GM21619 (cell line): ENCODE measurements around the gene ERBB3.

Experiments used
- ATAC-seq: cut with Tn5 transposase; IDR thresholded peaks from one replicate; pipeline ENCODE4 v1.9.1; 2021; ENCODE audit not compliant: unreplicated experiment

ERBB3 gene

DNA sequence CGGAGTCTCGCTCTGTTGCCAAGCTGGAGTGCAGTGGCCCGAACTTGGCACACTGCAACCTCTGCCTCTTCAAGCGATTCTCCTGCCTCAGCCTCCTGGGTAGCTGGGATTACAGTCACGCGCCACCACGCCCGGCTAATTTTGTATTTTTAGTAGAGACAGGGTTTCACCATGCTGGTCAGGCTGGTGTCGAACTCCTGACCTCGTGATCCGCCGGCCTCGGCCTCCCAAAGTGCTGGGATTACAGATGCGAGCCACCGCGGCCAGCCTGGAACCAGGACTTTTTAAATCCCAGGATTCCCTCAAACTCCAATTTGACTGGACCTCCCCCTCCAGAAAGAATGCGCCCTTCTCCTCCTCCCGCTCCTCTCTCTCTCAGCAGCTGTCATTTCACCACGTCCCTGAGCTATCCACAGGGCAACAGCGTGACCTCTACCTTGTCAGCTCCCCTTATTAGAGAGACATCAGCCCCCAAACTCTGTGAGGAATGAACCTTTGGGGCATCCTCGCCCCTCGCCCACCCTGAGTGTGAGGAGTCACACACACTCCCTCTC lies 50.1 kb downstream of the ERBB3 start:
- ATAC-seq: no peak

DNA sequence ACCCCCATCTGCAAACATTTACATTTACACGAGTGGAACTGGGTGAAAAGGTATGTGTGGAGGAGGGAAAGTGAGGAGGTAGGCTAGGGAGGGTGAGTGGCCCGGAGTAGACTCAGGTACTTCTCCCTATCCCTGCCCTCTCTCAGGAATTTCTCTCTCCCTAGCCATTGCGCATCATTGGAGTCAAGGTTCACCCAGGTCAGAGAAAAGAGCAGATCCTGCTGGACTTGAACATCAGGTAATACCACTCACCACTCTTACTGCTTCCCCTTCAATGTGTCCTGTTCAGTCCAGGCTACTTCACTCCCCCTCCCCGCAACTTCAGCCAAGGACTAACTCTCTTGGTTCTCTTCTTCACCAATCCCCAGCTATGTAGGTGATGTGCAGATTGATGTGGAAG lies 50.9 kb downstream of the ERBB3 start:
- ATAC-seq: no peak

DNA sequence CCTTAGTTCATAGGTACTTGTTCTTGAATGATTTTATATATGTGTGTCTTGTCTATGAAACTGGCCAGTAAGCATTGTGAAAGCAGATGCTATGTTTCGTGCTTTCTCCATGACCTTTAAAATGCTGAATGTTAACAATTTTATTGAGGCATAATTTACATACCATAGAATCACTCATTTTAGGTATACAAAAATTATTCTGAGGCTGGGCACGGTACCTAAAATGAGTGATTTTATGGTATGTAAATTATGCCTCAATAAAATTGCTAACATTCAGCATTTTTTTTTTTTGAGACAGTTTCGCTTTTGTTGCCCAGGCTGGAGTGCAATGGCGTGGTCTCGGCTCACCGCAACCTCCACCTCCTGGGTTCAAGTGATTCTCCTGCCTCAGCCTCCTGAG lies 54.9 kb downstream of the ERBB3 start:
- ATAC-seq: no peak

DNA sequence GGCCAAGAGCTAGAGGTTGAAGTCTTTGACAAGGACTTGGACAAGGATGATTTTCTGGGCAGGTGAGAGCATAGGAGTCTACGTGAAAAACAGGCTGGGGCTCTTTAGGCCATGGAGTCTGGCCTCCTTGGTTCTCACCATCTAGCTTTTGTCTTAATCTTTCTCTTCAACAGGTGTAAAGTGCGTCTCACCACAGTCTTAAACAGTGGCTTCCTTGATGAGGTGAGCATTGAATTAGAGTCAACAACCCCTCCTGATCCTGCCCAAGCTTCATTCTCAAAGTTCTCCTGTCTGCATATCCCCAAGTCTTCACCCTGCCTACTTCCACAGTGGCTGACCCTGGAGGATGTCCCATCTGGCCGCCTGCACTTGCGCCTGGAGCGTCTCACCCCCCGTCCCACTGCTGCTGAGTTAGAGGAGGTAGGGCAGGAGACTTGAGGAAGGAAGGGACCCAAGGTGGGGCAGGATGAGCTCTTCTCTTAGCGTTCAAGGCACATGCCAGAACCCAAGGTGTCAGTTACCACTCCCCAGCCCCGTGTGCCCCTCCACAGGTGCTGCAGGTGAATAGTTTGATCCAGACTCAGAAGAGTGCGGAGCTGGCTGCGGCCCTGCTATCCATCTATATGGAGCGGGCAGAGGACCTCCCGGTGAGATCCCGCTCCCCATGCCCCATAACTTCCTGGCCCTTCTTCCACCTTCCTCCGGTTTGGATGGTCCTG lies 58.0 kb downstream of the ERBB3 start:
- no peak for ATAC-seq

DNA sequence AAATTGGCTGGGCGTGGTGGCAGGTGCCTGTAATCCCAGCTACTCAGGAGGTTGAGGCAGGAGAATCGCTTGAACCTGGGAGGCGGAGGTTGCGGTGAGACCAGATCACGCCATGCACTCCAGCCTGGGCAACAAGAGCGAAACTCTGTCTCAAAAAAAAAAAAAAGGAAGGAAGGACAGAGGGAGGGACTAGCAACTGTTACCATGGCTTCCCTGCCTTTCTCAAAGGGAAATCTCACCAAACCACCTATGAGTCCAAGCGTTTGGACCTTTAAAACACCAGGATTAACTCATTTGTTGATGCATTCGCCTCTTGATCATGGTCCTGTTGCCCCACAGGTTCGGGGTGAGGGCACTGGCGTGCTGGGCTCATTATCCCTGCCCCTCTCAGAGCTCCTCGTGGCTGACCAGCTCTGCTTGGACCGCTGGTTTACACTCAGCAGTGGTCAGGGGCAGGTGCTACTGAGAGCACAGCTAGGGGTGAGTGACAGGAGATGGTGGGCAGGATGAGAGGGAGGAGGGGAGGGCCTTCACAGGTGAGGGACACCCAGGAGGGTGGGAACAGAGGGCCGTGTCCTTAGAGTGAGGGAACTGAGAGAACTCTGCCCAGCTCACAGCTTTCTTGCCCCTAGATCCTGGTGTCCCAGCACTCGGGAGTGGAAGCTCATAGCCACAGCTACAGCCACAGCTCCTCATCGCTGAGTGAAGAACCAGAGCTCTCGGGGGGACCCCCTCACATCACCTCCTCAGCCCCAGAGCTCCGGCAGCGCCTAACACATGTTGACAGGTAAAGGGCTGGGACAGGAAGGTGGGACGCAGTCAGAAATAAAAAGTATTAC lies 62.2 kb downstream of the ERBB3 start:
- no peak for ATAC-seq

DNA sequence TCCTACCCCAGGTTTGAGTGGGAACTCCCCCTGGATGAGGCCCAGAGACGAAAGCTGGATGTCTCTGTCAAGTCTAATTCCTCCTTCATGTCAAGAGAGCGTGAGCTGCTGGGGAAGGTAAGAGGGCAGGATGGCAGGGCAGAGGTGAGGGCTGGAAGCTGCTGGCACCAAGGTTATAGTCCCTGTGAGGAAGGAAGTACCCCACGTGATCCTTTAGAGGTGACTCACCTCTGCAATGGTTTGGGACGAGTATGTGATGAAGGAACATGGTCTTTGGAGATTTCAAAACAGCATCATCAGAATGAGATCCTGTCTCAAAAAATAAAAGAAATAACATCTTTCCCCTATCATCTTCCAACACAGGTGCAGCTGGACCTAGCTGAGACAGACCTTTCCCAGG lies 63.3 kb downstream of the ERBB3 start:
- no peak for ATAC-seq

DNA sequence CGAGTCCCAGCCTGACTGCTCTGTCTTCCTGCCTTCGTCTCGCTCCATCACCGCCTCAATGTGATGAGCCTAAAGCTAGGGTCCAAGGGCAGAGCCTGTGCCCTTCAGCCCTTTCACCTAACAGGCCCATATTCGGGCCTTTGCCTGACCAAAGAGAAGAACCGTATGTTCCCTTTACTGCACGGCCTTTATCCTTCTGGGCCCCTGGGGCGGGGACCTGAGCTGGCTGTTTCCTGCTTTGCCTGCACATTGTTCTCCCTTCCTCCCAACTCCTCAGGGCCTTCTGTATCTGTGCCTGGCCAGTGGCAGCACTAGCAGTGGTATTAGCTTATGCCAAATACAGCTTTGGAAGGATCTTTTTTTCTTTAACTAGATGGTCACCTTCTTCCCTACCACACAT lies 63.9 kb downstream of the ERBB3 start:
- no peak for ATAC-seq

DNA sequence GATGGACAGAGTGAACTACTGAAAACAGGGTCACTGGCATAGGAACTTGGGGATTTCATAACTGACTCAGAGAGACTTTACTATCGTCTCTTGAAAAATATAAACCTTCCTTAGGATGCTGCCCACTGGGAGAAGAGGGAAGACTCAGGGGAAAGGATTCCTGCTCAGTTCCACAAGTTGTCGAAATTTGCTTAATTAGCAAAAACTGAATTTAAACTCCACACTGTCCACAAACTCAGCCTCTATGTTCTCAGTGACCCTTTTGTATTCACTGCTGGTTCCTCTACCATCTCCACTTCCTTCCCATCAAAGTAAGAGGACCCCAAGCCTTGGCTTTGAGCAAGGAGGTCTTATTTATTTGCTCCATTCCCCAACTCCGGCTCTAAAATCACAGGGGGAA lies 65.3 kb downstream of the ERBB3 start:
- no peak for ATAC-seq

DNA sequence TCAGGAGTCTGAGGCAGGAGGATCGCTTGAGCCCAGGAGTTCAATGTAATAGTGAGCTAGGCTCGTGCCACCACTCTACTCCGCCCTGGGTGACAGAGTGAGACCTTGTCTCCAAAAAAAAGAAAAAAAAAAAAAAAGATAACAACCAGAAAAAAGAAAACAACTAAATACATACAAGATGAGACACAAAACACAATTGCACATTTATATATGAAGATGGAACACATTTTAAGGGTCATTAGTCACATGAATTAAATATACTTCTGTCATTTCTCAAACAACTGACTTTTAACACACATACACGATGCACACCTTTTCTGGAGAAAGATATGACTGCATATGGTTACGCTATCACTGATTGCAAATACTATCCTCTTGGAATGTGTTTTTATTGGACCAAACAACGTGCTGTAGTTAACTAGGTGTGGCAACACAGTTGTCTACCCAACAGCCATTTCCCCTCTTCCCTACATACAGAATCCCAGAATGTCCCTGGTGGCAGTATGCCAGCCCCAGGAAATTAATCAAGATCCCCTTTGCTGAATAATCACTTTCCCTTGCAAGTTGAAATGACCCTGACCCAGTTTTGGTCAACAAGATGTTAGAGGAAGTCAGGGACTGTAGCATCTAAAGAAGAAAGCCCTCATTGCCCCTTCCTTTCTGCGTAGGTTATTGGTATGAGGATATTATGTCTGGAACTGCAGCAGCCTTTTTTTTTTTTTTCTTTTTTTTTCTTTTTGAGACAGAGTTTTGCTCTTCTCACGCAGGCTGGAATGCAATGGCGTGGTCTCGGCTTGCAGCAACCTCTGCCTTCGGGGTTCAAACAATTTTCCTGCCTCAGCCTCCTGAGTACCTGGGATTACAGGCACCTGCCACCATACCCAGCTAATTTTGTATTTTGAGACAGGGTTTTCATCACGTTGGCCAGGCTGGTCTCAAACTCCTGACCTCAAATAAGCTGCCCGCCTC lies 66.8 kb downstream of the ERBB3 start:
- ATAC-seq: no peak

DNA sequence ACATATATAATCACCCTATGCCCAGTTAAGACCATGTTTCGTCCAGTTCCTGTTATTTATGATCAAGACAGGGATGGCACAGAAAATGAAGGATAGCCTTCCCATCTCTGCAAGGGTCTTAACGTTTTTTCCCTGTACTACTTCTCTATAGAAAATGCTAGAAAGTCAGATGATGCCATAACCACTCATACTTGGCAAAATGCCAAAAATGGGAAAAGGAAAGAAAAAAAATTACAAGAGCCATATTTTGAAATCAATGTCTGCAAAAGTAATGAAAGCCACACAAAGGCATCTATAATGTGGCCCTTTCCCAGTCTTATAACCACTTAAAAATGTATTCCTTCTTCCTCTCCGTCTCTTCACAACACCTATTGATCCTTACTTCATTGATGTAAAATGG lies 70.6 kb downstream of the ERBB3 start:
- ATAC-seq: no peak

DNA sequence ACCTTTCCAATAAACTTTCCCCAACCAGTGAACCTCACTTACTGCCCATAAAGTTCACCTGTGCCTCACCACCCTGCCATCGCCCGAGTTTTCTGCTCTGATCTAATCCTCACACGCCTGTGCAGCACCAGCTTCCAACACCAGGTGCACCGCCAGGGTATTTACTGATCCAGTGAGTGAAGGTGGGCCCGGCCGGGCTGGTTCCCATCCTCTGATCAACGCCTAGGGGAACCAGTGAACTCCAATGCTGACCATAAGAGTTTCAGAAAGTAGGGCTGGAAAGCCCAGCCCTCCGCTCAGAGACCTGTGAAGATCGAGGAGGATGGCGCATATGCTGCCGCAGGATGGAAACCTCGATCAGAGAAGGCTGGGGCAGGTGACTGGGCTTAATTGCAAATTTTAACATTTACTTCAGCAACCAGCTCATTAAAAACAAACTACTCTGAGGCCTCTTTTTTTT lies 71.7 kb downstream of the ERBB3 start:
- ATAC-seq: peak; percentile 49

DNA sequence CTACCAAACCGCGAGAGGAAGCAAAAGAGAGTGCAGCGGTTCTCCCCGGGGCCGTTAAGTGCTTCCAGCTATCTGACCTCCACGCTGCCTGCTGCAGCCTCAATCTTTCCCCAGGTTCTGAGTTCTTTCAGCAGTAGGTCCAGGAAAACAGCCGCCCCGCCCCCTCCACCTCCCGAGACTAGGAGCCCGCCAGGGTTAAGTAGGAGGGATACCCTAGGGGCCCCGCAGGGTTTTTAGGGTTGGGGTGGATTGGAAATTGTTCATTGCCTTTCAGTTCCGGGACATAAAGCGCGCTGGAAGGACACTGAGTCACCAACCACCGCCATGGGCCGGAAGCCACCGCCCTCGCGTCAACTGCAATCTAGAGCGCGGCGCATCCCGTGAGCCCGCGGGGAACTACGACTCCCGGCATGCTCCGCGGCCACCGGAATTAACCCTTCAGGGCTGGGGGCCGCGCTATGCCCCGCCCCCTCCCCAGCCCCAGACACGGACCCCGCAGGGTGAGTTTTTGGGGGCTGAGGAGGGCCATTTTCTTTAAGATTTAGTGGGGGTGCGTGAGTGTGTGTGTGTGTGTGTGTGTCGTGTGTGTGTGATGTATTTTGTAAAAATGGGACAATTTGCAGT lies 72.3 kb downstream of the ERBB3 start, which contains the start of gene MYL6B:
Gene MYL6B (plus strand): TSS at position 456 of the 624 bp plus-strand sequence. CDS start 1,332 bp downstream, outside the sequence.
- peak; percentile 82 for ATAC-seq
